Glomerular endothelial cell (primary cell): ENCODE data around the gene CITED1. TPM values are rescaled to one million over a fixed set of nuclear protein-coding genes. Genes with fewer than 3 reads are reported as not detected.
"Not testable (repeated sequence)": the region's sequence is repeated elsewhere in the genome, so short reads cannot be mapped to it uniquely, and the experiment has no call there.

Experiments
- DNase-seq: peaks from one replicate; pipeline ENCODE4 v3.0.0-alpha.2; 2011; ENCODE audit warnings: low read depth, low spot score; ENCODE audit errors: extremely low read depth
- total RNA-seq: library from RNA; depleted of rRNA; stranded (reverse); fragments of >200 nt; gene quantifications from 2 replicates; pipeline ENCODE4 v1.2.3, GENCODE V29; 2015

Gene CITED1
- total RNA-seq = 0.29 TPM in 1 of 2 replicates, not detected in the other

GRCh38 chrX:72305286-72306084 is at the start of gene CITED1:
CITED1 (minus strand) TSS chrX:72305914; CDS start chrX:72302869, 3,045 bp downstream.
- no peak for DNase-seq

DNA sequence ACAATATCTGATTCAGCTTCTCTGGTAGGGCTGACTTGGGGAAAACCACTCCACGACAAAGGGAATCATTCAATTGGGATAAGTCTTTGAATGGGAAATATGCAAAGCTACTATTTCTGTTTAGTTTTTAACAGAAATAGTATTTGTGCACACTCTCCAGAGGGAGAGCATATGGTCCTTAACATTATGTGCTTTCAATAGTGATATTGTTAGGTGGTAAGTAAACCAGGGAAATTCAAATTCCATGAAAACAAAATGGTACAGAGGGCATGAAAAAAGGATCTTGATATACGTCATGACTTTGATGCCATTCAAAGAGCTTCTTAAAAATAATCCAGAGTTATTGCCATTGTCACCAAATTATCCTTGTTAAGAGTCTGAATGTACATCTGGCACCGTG is 47.1 kb upstream of the CITED1 start:
- DNase-seq = no peak

- DNase-seq = no peak
Observed at GRCh38 chrX:72351606-72352334, 46.1 kb upstream of the CITED1 start.

GRCh38 chrX:72349190-72349589 is 43.5 kb upstream of the CITED1 start:
- no peak for DNase-seq

DNA sequence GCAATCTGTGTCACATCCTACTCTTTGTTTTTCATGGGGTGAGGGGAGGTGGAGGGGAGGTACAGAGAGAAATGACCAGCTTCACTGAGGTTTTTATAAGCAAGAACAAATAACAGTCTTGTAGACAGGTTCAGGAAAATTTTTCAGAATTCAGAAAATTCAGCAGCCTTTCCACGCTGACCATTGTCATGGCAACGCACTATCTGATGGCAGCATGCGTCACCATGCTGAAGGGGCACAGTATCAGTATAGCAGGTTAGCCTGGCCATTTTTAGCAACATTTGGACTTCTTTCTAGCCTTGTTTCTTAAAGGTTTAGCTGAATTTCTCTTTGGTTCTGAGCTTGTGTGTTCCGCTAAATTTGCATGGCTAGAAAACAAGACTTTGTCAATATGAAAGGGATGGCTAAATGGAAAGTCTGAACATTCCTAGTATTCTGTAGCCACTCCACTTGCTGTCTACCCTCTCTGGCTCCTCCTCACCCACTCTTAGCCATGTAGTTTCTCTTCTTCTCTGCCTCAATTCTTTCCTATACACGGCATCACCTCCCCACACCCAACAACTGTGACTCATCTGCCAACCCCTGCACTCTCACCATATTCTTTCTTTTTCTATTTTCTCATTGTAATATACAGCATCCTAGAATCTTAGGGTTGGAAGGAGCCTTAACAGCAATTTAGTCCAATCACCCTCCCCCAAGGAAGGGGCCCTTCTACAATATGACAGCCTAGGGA is 42.7 kb upstream of the CITED1 start:
- no peak for DNase-seq

GRCh38 chrX:72347366-72347765 is 41.7 kb upstream of the CITED1 start:
- no peak for DNase-seq

GRCh38 chrX:72346302-72346949 is 40.7 kb upstream of the CITED1 start:
- no peak for DNase-seq

DNA sequence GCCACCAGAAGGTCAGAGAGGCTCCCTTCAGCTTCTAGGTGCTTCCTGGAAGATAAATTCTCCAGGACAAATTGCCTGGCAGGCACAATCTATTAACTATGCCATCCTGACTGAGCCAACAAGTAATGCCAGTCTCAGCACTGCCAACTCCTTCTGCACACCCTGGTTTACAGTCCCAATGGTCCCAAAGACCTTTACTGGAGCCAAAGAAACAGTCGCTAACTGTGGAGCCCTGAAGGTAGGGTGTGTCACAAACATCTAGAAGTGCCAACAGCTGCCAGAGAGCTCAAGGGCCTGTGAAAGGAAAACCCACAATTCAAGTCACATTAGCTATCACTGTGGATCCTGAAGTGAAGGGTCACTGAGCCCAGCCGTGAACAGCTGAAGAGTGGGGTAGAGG is 34.9 kb upstream of the CITED1 start:
- DNase-seq = no peak

GRCh38 chrX:72340041-72340440 is 34.3 kb upstream of the CITED1 start:
- no peak for DNase-seq

- DNase-seq = no peak
Observed at GRCh38 chrX:72330131-72330530, 24.4 kb upstream of the CITED1 start.

DNA sequence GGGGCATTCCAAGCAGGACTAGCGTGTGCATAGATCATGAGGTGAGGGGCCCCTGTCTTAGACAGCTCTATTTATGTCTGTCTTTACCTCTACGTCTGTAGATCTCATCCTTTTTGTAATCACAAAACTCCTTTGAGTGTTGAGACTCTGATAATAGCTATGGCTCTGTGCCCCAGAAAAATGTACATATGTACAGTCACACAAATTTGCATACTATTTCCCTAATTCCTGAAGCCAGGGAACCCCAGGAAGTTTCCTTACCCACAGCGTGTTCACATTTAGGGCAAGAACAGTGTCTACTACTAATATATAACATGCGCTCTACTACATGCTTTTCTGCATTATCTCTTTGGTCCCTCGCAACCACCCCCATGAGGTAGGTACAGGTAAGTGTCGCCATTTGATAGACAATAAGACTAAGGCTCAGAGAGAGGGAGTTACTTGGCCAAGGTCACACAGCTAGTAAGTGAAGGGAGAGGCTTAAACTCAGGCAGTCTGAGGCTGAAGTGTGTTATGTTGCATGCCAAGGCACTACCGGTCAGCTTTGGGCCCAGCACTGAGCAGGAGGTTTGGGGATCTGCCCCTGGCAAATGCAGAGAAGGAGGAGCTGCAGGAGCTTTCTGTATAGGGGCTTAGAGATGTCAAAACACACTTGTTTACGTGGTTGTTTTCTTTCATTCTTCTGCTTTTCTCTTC is 21.0 kb upstream of the CITED1 start:
- no peak for DNase-seq

- not testable (repeated sequence) for DNase-seq
Observed at GRCh38 chrX:72319651-72320050, 13.9 kb upstream of the CITED1 start.

GRCh38 chrX:72317139-72317538 is 11.4 kb upstream of the CITED1 start:
- DNase-seq = no peak

- no peak for DNase-seq
Observed at GRCh38 chrX:72316408-72317110, 10.8 kb upstream of the CITED1 start.

GRCh38 chrX:72314881-72315280 is 9.2 kb upstream of the CITED1 start:
- no peak for DNase-seq

GRCh38 chrX:72313707-72314641 is 8.3 kb upstream of the CITED1 start:
- no peak for DNase-seq

DNA sequence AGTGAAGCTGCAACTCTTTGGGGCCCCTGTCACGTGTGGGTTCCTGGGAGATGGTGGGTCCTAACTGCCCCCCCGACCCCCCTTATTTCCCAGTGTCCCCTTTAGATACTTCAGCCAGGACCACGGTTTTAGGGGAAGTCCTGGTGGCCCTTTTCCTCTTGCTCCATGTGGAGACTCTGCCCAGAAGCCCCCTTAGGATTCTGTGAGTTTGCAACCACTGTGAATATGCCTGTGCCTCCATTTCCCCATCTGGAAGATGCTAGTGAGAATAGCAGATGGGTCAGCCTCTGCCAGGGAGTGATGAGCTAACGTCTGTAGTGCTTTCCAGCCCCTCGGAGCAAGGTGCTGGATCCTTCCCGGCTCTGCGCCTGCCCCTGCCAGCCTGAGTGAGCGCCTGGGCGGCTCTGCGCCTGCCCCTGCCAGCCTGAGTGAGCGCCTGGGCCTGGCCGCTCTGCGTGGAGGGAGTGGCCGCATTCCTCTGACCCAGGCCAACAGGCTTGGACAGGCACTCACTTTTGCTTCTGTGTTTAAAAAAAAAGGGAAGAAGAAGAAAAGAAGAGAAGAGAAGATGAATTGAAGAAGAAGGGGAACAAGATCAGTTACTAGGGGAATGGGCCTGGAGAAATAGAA is 6.7 kb upstream of the CITED1 start:
- DNase-seq = no peak
